Bronchial epithelial cell (primary cell): Measurements from ENCODE around the gene TRIM3. TPM values are rescaled to one million over a fixed set of nuclear protein-coding genes. Genes with fewer than 3 reads are reported as not detected.

Source experiments
- DNase-seq: peaks from one replicate; pipeline ENCODE4 v3.0.0-alpha.2; 2010; ENCODE audit warnings: low read depth
- FAIRE-seq: peaks from 2 replicates; lab custom pipeline; 2011; peaks lifted over from hg19 to GRCh38; lab: Jason Lieb, UNC
- H3K27me3 ChIP-seq: 2 replicates; pipeline ENCODE4 v1.5.1; 2011; ENCODE audit warnings: low read length; ENCODE audit not compliant: control insufficient read depth, insufficient read depth
- H3K36me3 ChIP-seq: 2 replicates; pipeline ENCODE4 v1.5.1; 2011; ENCODE audit warnings: low read length; ENCODE audit not compliant: control insufficient read depth, insufficient read depth
- H3K4me3 ChIP-seq: 2 replicates; pipeline ENCODE4 v1.5.1; 2011; ENCODE audit warnings: mild to moderate bottlenecking, low read depth, low read length, control low read depth
- CTCF ChIP-seq: IDR thresholded peaks from 2 replicates; pipeline ENCODE4 v1.5.1; 2011; ENCODE audit warnings: mild to moderate bottlenecking, moderate library complexity, low read length, control low read depth, inconsistent platforms; ENCODE audit not compliant: insufficient read depth, severe bottlenecking
- total RNA-seq: library from RNA; depleted of rRNA; stranded (reverse); fragments of >200 nt; gene quantifications from 2 replicates; pipeline ENCODE4 v1.2.1, GENCODE V29; 2014

TRIM3 gene
- total RNA-seq, 1 donor from 2014 or later, result 7.6 TPM

- DNase-seq (no peak), FAIRE-seq (no peak)
- Histone ChIP-seq H3K36me3 (no peaks in the 10 kb centered on the region), H3K27me3 (no peaks in the 10 kb centered on the region), H3K4me3 (no peak overlapping the region)
- no peak for TF ChIP-seq CTCF
Observed at GRCh38 chr11:6442441-6442840, 31.3 kb downstream of the TRIM3 start.

GRCh38 chr11:6440906-6441358 is 32.8 kb downstream of the TRIM3 start, which contains the start of gene HPX:
TSS of gene HPX (minus strand) at chr11:6440987. CDS start at chr11:6440963, 24 bp downstream.
- DNase-seq (no peak), FAIRE-seq (no peak)
- H3K27me3 ChIP-seq, result no peaks in the 10 kb centered on the region
- no peak for TF ChIP-seq CTCF
- H3K36me3 ChIP-seq, result no peaks in the 10 kb centered on the region
- no peak within 1 kb of the TSS for H3K4me3 ChIP-seq

GRCh38 chr11:6438979-6439571 is 34.7 kb downstream of the TRIM3 start:
- peak; percentile 59 for DNase-seq
- no peak for FAIRE-seq
- peak; percentile 85 for TF ChIP-seq CTCF

GRCh38 chr11:6437993-6438392 is 35.7 kb downstream of the TRIM3 start:
- FAIRE-seq (no peak), DNase-seq (no peak)
- Histone ChIP-seq H3K4me3 (no peak overlapping the region), H3K36me3 (no peaks in the 10 kb centered on the region), H3K27me3 (no peaks in the 10 kb centered on the region)
- TF ChIP-seq CTCF, result no peak

More at GRCh38 chr11:6438979-6439571, 34.7 kb downstream of the TRIM3 start:
- no peaks in the 10 kb centered on the region for H3K36me3 ChIP-seq
- no peak overlapping the region for H3K4me3 ChIP-seq
- H3K27me3 ChIP-seq, result no peaks in the 10 kb centered on the region

GRCh38 chr11:6437423-6437822 is 36.3 kb downstream of the TRIM3 start:
- no peak for DNase-seq
- no peaks in the 10 kb centered on the region for H3K36me3 ChIP-seq
- H3K27me3 ChIP-seq, result no peaks in the 10 kb centered on the region
- TF ChIP-seq CTCF, result no peak
- no peak overlapping the region for H3K4me3 ChIP-seq
- no peak for FAIRE-seq

GRCh38 chr11:6433998-6434660 is 39.6 kb downstream of the TRIM3 start:
- no peak for FAIRE-seq
- Histone ChIP-seq H3K27me3 (peaks cover 2% of the 10 kb centered on the region), H3K4me3 (no peak overlapping the region), H3K36me3 (no peaks in the 10 kb centered on the region)
- no peak for TF ChIP-seq CTCF
- no peak for DNase-seq
